CD14-positive monocyte (primary cell): Measurements from ENCODE around the gene MMP7. TPM values are rescaled to one million over a fixed set of nuclear protein-coding genes. Genes with fewer than 3 reads are reported as not detected.

Experiments
- DNase-seq, 3 donors: peaks; one replicate each; pipeline ENCODE4 v3.0.0-alpha.2; 2011 to 2022
- H2AFZ ChIP-seq: 2 replicates; pipeline ENCODE4 v1.6.0; 2012; ENCODE audit warnings: mild to moderate bottlenecking, low read depth, low read length, inconsistent platforms; ENCODE audit not compliant: insufficient read depth, poor library complexity, severe bottlenecking
- H3K27ac ChIP-seq, 2 donors: 1 replicate in 1 of 2; 2 replicates in 1 of 2; pipeline ENCODE4 v1.5.1; 2012 to 2013; ENCODE audit warnings: low read length in 2 of 2, control low read depth in 1 of 2, inconsistent platforms in 1 of 2, low read depth in 1 of 2, mild to moderate bottlenecking in 1 of 2
- H3K27me3 ChIP-seq, 2 donors: one replicate each; pipeline versions ENCODE4 v1.6.0 to v1.6.1; 2011 to 2013; ENCODE audit warnings: low read length in 2 of 2; ENCODE audit not compliant: control insufficient read depth in 2 of 2, insufficient read depth in 2 of 2
- H3K36me3 ChIP-seq, 2 donors: replicated peaks in 1 of 2; 1 replicate in 1 of 2; 2 replicates in 1 of 2; pipeline versions ENCODE4 v1.5.1 to v1.6.1; 2012 to 2013; ENCODE audit warnings: low read length in 2 of 2, control low read depth in 1 of 2, inconsistent platforms in 1 of 2, mild to moderate bottlenecking in 1 of 2; ENCODE audit not compliant: insufficient read depth in 2 of 2, control insufficient read depth in 1 of 2
- H3K4me1 ChIP-seq, 2 donors: 1 replicate in 1 of 2; 2 replicates in 1 of 2; pipeline versions ENCODE4 v1.5.1 to v1.6.1; 2012 to 2013; ENCODE audit warnings: low read length in 2 of 2, control low read depth in 1 of 2, inconsistent platforms in 1 of 2, mild to moderate bottlenecking in 1 of 2, moderate library complexity in 1 of 2; ENCODE audit not compliant: insufficient read depth in 2 of 2, control insufficient read depth in 1 of 2
- H3K4me2 ChIP-seq: replicated peaks from 2 replicates; pipeline ENCODE3; 2012; ENCODE audit warnings: low read length, moderate library complexity, mild to moderate bottlenecking; ENCODE audit not compliant: poor library complexity, severe bottlenecking; ENCODE audit errors: extremely low read depth
- H3K4me3 ChIP-seq, 3 experiments: fragments of 200-600 bp in 1 of 3; sonication (generic) in 1 of 3; replicated peaks in 1 of 3; 1 replicate in 2 of 3; 2 replicates in 1 of 3; pipeline ENCODE4 v1.5.1; 2011 to 2013; ENCODE audit warnings: low read length in 3 of 3, mild to moderate bottlenecking in 3 of 3, control low read depth in 2 of 3, low read depth in 2 of 3, inconsistent platforms in 1 of 3, moderate library complexity in 1 of 3
- H3K79me2 ChIP-seq: 2 replicates; pipeline ENCODE4 v1.6.0; 2012; ENCODE audit warnings: mild to moderate bottlenecking, control low read depth, inconsistent platforms, low read length, moderate library complexity; ENCODE audit not compliant: insufficient read depth
- H3K9ac ChIP-seq: 2 replicates; pipeline ENCODE4 v1.6.0; 2017; ENCODE audit warnings: low read length, mild to moderate bottlenecking; ENCODE audit not compliant: insufficient read depth, poor library complexity, severe bottlenecking
- H3K9me3 ChIP-seq, 2 donors: replicated peaks in 1 of 2; 1 replicate in 1 of 2; 2 replicates in 1 of 2; pipeline versions ENCODE4 v1.5.1 to v1.6.1; 2012 to 2013; ENCODE audit warnings: low read length in 2 of 2, control low read depth in 1 of 2; ENCODE audit not compliant: control insufficient read depth in 1 of 2, insufficient read depth in 1 of 2
- H4K20me1 ChIP-seq: 2 replicates; pipeline ENCODE4 v1.6.0; 2012; ENCODE audit warnings: mild to moderate bottlenecking, low read length, control low read depth, moderate library complexity; ENCODE audit not compliant: insufficient read depth
- H3K27ac Mint-ChIP-seq, 7 donors: one replicate each; pipeline ENCODE4 v1.8.0; 2020; ENCODE audit warnings: mild to moderate bottlenecking in 7 of 7, mixed read lengths in 7 of 7, moderate library complexity in 6 of 7, inconsistent platforms in 2 of 7
- H3K27me3 Mint-ChIP-seq, 3 donors: one replicate each; pipeline ENCODE4 v1.8.0; 2021 to 2022; ENCODE audit warnings: low read depth in 3 of 3, mild to moderate bottlenecking in 3 of 3, mixed read lengths in 3 of 3, moderate library complexity in 3 of 3, inconsistent platforms in 1 of 3
- H3K36me3 Mint-ChIP-seq, 2 donors: one replicate each; pipeline ENCODE4 v1.8.0; 2020; ENCODE audit warnings: mixed read lengths in 2 of 2, inconsistent platforms in 1 of 2, mild to moderate bottlenecking in 1 of 2
- H3K4me1 Mint-ChIP-seq: one replicate; pipeline ENCODE4 v1.8.0; 2020; ENCODE audit warnings: mild to moderate bottlenecking, mixed read lengths
- H3K4me3 Mint-ChIP-seq, 2 donors: one replicate each; pipeline ENCODE4 v1.8.0; 2020; ENCODE audit warnings: mild to moderate bottlenecking in 2 of 2, mixed read lengths in 2 of 2, moderate library complexity in 1 of 2
- H3K9me3 Mint-ChIP-seq, 7 donors: one replicate each; pipeline ENCODE4 v1.8.0; 2020 to 2022; ENCODE audit warnings: mixed read lengths in 7 of 7, mild to moderate bottlenecking in 6 of 7, moderate library complexity in 6 of 7, inconsistent platforms in 2 of 7
- intact Hi-C, 2 donors: fragments of 100-400 bp; cut with micrococcal nuclease; formaldehyde crosslinking; loops; one replicate each; pipeline versions ENCODE4 v1.15.0 to v1.15.1; 2023
- polyA plus RNA-seq, 3 donors: library from polyadenylated mRNA; depleted of rRNA in 1 of 3; unstranded in 2 of 3; stranded (reverse) in 1 of 3; fragments of 300-500 nt in 2 of 3; fragments of >200 nt in 1 of 3; fragmentation: Illumina TruSeq in 2 of 3; gene quantifications; 1 replicate in 2 of 3; 2 replicates in 1 of 3; pipeline ENCODE4 v1.2.3, GENCODE V29; 2012 to 2021
- TF ChIP-seq, protein P1 (sequence below): fragments of 200-600 bp; IDR thresholded peaks from one replicate; pipeline ENCODE4 v1.8.0; 2022; ENCODE audit warnings: antibody characterized with exemption, mild to moderate bottlenecking

MMP7 gene
- polyA plus RNA-seq, 3 donors = not detected

DNA sequence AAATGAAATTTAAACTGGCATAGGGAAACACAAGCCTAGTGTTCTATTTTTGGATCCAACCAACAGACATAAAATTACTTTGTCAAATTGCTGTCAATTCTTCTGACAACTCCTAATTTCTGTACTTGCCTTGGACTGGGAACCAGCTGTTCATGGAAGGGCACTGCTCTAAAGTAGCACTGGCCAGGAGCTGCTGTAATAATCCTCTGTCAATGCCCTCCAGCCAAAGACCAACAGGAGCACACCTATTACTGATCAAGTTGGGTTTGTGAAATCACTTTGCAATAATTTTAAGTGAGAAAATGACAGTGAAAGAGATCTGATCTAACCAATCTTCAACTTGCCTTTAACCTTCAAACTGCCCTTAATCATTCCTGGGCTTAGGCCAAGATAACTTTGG is 59.1 kb downstream of the MMP7 start:
- Histone ChIP-seq H3K9me3 (no peaks in the 10 kb centered on the region), H3K27me3 (no peaks in the 10 kb centered on the region), H3K4me1 (peaks cover 5 to 11% of the 10 kb centered on the region in 2 donors), H4K20me1 (no peaks in the 10 kb centered on the region), H3K4me2 (no peak overlapping the region), H3K79me2 (no peaks in the 10 kb centered on the region), H3K9ac (no peak overlapping the region), H3K27ac (no peak overlapping the region), H2AFZ (no peak overlapping the region), H3K4me3 (no peak overlapping the region), H3K36me3 (no peaks in the 10 kb centered on the region)
- intact Hi-C loops = no loop called here
- TF ChIP-seq, protein P1, sequence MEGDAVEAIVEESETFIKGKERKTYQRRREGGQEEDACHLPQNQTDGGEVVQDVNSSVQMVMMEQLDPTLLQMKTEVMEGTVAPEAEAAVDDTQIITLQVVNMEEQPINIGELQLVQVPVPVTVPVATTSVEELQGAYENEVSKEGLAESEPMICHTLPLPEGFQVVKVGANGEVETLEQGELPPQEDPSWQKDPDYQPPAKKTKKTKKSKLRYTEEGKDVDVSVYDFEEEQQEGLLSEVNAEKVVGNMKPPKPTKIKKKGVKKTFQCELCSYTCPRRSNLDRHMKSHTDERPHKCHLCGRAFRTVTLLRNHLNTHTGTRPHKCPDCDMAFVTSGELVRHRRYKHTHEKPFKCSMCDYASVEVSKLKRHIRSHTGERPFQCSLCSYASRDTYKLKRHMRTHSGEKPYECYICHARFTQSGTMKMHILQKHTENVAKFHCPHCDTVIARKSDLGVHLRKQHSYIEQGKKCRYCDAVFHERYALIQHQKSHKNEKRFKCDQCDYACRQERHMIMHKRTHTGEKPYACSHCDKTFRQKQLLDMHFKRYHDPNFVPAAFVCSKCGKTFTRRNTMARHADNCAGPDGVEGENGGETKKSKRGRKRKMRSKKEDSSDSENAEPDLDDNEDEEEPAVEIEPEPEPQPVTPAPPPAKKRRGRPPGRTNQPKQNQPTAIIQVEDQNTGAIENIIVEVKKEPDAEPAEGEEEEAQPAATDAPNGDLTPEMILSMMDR = no peak
- Mint-ChIP-seq H3K9me3 (no peaks in the 10 kb centered on the region), H3K27ac (peak overlapping the region in 1 of 7 donors; percentile 2), H3K4me3 (no peak overlapping the region), H3K27me3 (peaks cover 0 to 5% (median 0%) of the 10 kb centered on the region in 3 donors), H3K4me1 (peaks cover 19% of the 10 kb centered on the region), H3K36me3 (no peaks in the 10 kb centered on the region)
- no peak for DNase-seq

Other genes with a start within 250 kb of the MMP7 start
- gene BIRC3, start 213.3 kb downstream of the MMP7 start, polyA plus RNA-seq = 1 to 10 TPM; 3.0 to 9.8 (median 9.5) TPM
- gene BIRC2, start 183.5 kb downstream of the MMP7 start, polyA plus RNA-seq = 10 to 100 TPM; 25.3 to 54.7 (median 50.2) TPM
- gene TMEM123, start 78.0 kb downstream of the MMP7 start, polyA plus RNA-seq = 100 to 1,000 TPM in 2 of 3 donors, 10 to 100 TPM in 1; 68.7 to 368 (median 263) TPM
- not detected for gene MMP20, start 94.6 kb upstream of the MMP7 start, polyA plus RNA-seq
- not detected for gene MMP27, start 175.0 kb upstream of the MMP7 start, polyA plus RNA-seq
- under 1 TPM in 1 of 3 donors, not detected in 2; 0.14 TPM for gene MMP8, start 194.2 kb upstream of the MMP7 start, polyA plus RNA-seq
- gene MMP10, start 249.9 kb upstream of the MMP7 start, polyA plus RNA-seq = not detected